Nephron (organoid): ENCODE data around the gene CPSF4L.
A peak's percentile ranks its signal among the peaks of the same experiment; 100 is the strongest.

Experiments used
- H3K27ac Mint-ChIP-seq, 3 experiments: 2 replicates each; pipeline ENCODE4 v1.8.0; 2020; ENCODE audit warnings: mixed read lengths in 3 of 3, mild to moderate bottlenecking in 2 of 3, moderate library complexity in 1 of 3
- H3K27me3 Mint-ChIP-seq: 2 replicates; pipeline ENCODE4 v1.8.0; 2021; ENCODE audit warnings: low read depth, mild to moderate bottlenecking, moderate library complexity, mixed read lengths
- H3K36me3 Mint-ChIP-seq: 2 replicates; pipeline ENCODE4 v1.8.0; 2020; ENCODE audit warnings: low read depth, mixed read lengths
- H3K4me1 Mint-ChIP-seq: 2 replicates; pipeline ENCODE4 v1.8.0; 2020; ENCODE audit warnings: mixed read lengths
- H3K4me3 Mint-ChIP-seq, 3 experiments: 2 replicates each; pipeline ENCODE4 v1.8.0; 2020; ENCODE audit warnings: mild to moderate bottlenecking in 3 of 3, mixed read lengths in 3 of 3, moderate library complexity in 2 of 3
- H3K9me3 Mint-ChIP-seq: 2 replicates; pipeline ENCODE4 v1.8.0; 2020; ENCODE audit warnings: mixed read lengths
- CTCF ChIP-seq, 3 experiments: fragments of 200-600 bp; sonication (generic); IDR thresholded peaks; one replicate each; pipeline ENCODE4 v1.5.0; 2021; ENCODE audit warnings: antibody characterized with exemption in 3 of 3; ENCODE audit not compliant: unreplicated experiment in 3 of 3

Gene CPSF4L

DNA sequence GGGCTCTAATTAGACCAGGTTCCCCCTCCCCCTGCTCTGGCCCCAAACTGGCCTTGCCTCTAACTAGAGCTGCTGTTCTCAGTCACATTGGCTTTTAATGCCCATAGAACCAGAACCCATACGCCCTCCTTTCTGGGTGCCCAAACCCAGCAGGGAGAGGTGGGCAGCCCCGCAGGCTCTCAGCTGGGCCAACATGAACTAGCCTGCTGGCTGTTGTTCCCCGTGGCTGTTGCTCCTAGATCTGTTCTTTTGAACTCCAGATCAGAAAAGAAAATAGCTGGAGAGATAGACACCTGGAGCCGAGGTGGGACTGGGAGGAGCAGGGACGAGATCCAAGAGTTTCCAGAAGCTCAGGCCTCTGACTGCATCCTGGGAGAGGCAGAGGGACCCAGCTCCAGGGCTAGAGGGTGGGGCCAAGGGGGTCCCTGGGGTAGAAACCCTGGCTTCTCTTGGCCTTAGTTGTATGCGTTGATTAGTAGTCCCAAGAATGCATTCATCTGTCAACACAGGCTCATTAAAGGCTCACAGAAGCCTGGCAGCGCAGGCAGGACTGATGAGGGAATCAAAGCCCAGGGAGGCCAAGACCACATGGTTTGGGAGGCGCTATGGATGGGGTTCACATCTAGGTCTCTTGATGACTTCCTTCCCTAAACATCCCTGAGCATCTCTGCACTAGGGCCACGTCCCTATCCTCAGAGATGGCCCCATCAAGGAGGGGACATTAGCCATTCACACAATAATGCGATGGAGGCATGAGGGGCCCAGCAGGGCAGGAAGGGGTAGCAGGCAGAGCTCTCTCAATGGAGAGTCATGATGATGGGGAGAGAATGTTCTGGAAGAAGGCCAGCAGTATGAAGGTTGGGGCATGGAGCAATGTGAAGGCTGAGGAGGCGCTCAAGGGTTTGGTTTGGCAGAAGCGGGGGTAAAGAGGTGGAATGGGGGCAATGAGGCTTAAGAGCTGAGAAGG is 1.3 kb upstream of the CPSF4L start:
- H3K9me3 Mint-ChIP-seq: no peaks in the 10 kb centered on the region
- H3K36me3 Mint-ChIP-seq: no peaks in the 10 kb centered on the region
- H3K27me3 Mint-ChIP-seq: peaks cover 9% of the 10 kb centered on the region
- TF ChIP-seq CTCF (IDR thresholded peaks at IDR 0.05; ENCODE audit: unreplicated experiment in 3 of 3): no peak
- no peak overlapping the region for H3K4me3 Mint-ChIP-seq
- peaks cover 23% of the 10 kb centered on the region for H3K4me1 Mint-ChIP-seq
- H3K27ac Mint-ChIP-seq: peak overlapping the region; percentile 74 to 86 (median 77)

DNA sequence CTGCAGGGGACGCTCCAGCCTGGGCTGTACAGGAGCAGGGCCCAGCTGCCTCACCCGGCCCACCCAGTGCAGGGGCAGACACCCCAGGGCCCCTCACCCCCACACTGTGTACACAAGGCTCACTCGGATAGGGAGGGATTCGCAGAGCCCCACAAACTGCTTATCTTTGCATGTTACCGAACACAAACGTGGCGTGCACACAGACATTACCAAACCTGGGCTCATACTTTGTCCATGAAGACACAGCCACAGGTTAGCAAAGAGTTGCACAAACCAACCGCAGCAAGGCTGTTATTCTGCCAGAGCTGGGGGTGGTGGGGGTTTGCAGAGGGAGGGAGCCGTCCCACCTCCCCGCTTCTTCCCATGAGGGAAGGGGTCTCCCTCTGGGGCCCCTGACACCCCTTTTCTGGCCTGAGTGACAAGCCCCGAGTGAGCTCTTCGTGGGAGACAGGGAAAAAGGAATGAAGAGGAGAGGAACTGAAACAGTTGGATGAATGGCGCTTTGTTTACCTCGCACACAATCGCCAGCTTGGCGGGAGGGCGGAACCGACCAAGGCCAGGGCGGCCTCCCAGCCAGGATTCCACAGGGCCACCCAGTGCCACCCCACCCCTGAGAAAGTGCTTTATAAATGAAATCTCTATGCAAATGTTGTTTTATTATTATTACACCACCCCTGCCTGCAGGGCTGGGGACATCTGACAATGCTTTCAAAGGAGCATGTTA is 434 bp upstream of the CPSF4L start:
- Mint-ChIP-seq H3K4me1 (peaks cover 23% of the 10 kb centered on the region), H3K36me3 (no peaks in the 10 kb centered on the region), H3K4me3 (peak overlapping the region in 1 of 3 experiments; percentile 30), H3K27ac (peak overlapping the region; percentile 74 to 86 (median 77)), H3K9me3 (no peaks in the 10 kb centered on the region), H3K27me3 (peaks cover 9% of the 10 kb centered on the region)
- TF ChIP-seq CTCF (IDR thresholded peaks at IDR 0.05; ENCODE audit: unreplicated experiment in 3 of 3): no peak

GRCh38 chr17:73257516-73257915 is 4.2 kb downstream of the CPSF4L start:
- Mint-ChIP-seq H3K4me1 (peaks cover 22% of the 10 kb centered on the region), H3K27ac (peak overlapping the region in 1 of 3 experiments; percentile 56), H3K4me3 (no peak overlapping the region), H3K27me3 (peaks cover 15% of the 10 kb centered on the region), H3K36me3 (no peaks in the 10 kb centered on the region), H3K9me3 (no peaks in the 10 kb centered on the region)
- TF ChIP-seq CTCF (IDR thresholded peaks at IDR 0.05; ENCODE audit: unreplicated experiment in 3 of 3): no peak

GRCh38 chr17:73256220-73256619 is 5.5 kb downstream of the CPSF4L start:
- H3K27me3 Mint-ChIP-seq: peaks cover 12% of the 10 kb centered on the region
- no peaks in the 10 kb centered on the region for H3K9me3 Mint-ChIP-seq
- H3K27ac Mint-ChIP-seq: peak overlapping the region in 1 of 3 experiments; percentile 1
- H3K4me1 Mint-ChIP-seq: peaks cover 28% of the 10 kb centered on the region
- H3K4me3 Mint-ChIP-seq: no peak overlapping the region
- H3K36me3 Mint-ChIP-seq: no peaks in the 10 kb centered on the region
- no peak for TF ChIP-seq CTCF (IDR thresholded peaks at IDR 0.05; ENCODE audit: unreplicated experiment in 3 of 3)

- H3K4me3 Mint-ChIP-seq: no peak overlapping the region
- TF ChIP-seq CTCF (IDR thresholded peaks at IDR 0.05; ENCODE audit: unreplicated experiment in 3 of 3): peak; percentile 99
- H3K27me3 Mint-ChIP-seq: peaks cover 12% of the 10 kb centered on the region
- peaks cover 33% of the 10 kb centered on the region for H3K4me1 Mint-ChIP-seq
- no peaks in the 10 kb centered on the region for H3K36me3 Mint-ChIP-seq
- peak overlapping the region in 1 of 3 experiments; percentile 1 for H3K27ac Mint-ChIP-seq
- no peaks in the 10 kb centered on the region for H3K9me3 Mint-ChIP-seq
Observed at GRCh38 chr17:73255671-73256181, 6.0 kb downstream of the CPSF4L start.
